Skeletal muscle satellite cell (primary cell): ENCODE data around the gene SPHK2.

Experiments used
- H3K27me3 ChIP-seq: 2 replicates; pipeline ENCODE4 v1.7.0; 2013; ENCODE audit warnings: low read length; ENCODE audit not compliant: control insufficient read depth, insufficient read depth
- H3K36me3 ChIP-seq: 2 replicates; pipeline ENCODE4 v1.7.0; 2013; ENCODE audit warnings: mild to moderate bottlenecking, control low read depth, low read length; ENCODE audit not compliant: insufficient read depth
- H3K4me1 ChIP-seq: 2 replicates; pipeline ENCODE4 v1.7.0; 2013; ENCODE audit warnings: low read length; ENCODE audit not compliant: control insufficient read depth, insufficient read depth
- H3K4me2 ChIP-seq: 2 replicates; pipeline ENCODE4 v1.7.0; 2013; ENCODE audit warnings: mild to moderate bottlenecking, low read length
- H3K4me3 ChIP-seq: 2 replicates; pipeline ENCODE4 v1.7.0; 2013; ENCODE audit warnings: low read length
- H3K9ac ChIP-seq: 2 replicates; pipeline ENCODE4 v1.7.0; 2013; ENCODE audit warnings: mild to moderate bottlenecking, low read depth, low read length, moderate library complexity
- H3K9me3 ChIP-seq: replicated peaks from 2 replicates; pipeline ENCODE4 v1.7.0; 2013; ENCODE audit warnings: mild to moderate bottlenecking, control low read depth, low read length

Gene SPHK2

DNA sequence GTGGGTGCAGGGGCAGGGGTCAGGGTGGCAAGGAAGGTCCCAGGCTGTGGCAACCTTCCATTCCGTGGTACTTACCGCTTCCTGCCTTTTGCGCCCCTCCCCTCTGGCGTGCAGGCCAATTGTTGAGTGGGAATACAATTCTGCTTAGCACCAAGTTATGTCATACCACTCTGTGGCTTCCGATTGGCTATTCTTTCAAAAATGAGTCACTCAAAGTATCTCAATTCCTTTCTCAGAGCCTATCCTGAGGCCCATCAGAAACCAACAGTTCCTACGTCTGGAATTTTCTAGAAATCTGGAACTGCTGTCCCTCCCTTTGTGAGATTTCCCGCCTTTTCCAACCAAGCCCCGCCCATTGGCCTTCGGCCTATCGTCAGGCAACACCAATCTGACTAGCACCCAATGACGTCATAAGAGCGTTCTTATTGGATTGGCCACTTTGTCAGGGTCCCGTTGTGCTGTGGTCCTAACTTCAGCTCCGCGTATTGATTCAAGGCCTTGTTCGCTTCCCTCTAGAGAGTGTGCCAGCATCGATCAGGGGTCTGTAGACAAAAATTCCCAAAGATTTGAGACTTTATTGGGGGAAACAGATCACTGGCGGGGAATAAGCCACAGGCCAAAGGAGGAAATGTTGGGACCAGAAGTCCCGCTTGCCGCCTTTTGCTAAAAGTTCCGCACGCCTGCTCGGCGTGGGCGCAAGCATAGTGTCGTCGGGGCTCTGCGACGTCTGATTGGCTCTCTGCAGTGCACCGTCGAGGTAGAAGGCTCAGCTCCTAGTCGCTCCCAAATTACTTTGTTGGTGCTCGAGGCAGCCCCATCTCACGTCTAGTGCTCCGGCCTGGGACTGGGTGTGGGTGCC is 41.8 kb downstream of the SPHK2 start:
- Histone ChIP-seq H3K9me3 (no peaks in the 10 kb centered on the region), H3K4me3 (no peak overlapping the region), H3K4me2 (peak overlapping the region; percentile 58), H3K36me3 (no peaks in the 10 kb centered on the region), H3K4me1 (peaks cover 17% of the 10 kb centered on the region), H3K9ac (no peak overlapping the region), H3K27me3 (no peaks in the 10 kb centered on the region)

DNA sequence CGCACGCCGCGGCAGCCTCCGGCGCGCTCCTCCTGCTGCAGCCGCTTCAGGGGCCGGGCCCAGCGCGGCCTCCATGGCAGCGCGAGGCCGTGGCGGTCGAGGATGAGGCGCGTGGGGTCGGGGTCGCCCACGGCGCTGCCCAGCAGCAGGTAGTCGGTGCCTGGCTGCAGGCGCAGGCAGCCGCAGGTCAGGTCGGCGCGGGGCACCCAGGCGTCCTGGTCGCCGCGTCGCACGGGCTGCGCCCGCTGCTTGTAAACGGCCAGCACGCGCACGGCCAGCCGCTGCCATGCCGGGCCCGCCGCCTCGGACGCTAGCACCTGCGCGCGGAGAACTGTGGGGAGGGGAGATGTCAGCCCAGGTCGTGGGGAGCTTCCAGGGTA is 42.4 kb downstream of the SPHK2 start:
- Histone ChIP-seq H3K4me1 (peaks cover 14% of the 10 kb centered on the region), H3K9me3 (no peaks in the 10 kb centered on the region), H3K36me3 (no peaks in the 10 kb centered on the region), H3K27me3 (no peaks in the 10 kb centered on the region), H3K4me2 (no peak overlapping the region), H3K4me3 (no peak overlapping the region), H3K9ac (no peak overlapping the region)

DNA sequence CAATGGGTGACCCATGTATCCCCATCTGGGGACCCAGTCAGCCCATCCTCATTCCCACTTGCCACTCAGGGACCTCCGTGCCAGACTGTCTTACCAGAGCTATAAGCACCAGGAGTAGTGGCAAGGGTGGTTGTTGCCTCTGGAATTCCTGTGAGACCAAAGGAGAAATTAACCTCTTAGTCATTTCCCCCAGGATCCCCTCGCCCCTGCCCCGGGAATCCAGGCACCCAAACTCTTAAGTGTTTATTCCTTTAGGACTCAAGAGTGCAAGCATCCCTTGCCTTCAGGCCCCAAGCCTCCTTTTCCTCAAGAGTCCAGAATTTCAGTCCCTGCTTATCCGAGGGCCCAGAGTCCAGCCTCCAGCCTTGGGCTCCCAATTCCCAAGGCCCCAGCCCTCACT is 44.4 kb downstream of the SPHK2 start:
- Histone ChIP-seq H3K9ac (no peak overlapping the region), H3K4me3 (no peak overlapping the region), H3K4me1 (peaks cover 2% of the 10 kb centered on the region), H3K36me3 (no peaks in the 10 kb centered on the region), H3K9me3 (no peaks in the 10 kb centered on the region), H3K4me2 (no peak overlapping the region), H3K27me3 (no peaks in the 10 kb centered on the region)

DNA sequence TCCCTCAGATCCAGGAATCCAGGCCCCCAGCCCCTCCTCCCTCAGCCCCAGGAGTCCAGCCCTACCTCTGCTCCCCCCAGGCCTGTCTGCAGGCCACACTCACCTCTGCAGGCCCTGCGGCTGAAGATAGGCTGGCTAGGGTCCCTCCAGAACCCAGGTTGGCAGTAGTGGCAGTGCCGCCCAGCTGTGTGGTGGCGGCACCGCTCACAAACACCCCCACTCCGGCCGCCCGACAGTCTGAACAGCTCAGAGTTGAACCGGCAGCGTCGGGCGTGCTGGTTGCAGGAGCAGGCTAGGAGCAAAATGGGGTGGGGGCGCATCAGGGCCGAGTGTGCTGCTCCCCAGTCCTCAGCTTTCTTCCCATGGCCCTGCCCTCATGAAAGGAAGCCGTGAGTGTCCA is 45.2 kb downstream of the SPHK2 start:
- Histone ChIP-seq H3K4me2 (no peak overlapping the region), H3K4me1 (peaks cover 2% of the 10 kb centered on the region), H3K4me3 (no peak overlapping the region), H3K9ac (no peak overlapping the region), H3K9me3 (no peaks in the 10 kb centered on the region), H3K27me3 (no peaks in the 10 kb centered on the region), H3K36me3 (no peaks in the 10 kb centered on the region)

DNA sequence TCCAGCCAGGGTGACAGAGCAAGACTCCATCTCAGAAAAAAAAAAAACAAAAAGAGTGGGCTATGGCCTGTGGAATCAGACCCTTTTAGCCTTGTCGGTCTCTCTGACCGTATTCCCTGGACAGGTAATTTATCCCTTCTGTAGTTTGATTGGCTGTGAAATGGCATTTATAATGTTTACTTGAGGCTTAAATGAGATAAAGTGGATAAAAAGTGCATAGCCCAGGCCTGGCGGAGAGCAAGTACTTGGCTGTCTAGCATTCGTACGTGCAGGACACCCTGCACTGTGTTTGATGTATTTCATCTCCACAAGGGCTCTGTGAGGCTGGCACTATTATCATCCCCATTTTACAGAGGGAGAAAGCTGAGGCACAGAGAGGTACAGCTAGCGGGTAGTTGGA is 46.5 kb downstream of the SPHK2 start:
- no peak overlapping the region for H3K4me2 ChIP-seq
- no peaks in the 10 kb centered on the region for H3K9me3 ChIP-seq
- H3K4me3 ChIP-seq, result no peak overlapping the region
- no peaks in the 10 kb centered on the region for H3K36me3 ChIP-seq
- no peak overlapping the region for H3K9ac ChIP-seq
- peaks cover under 1% of the 10 kb centered on the region for H3K4me1 ChIP-seq
- H3K27me3 ChIP-seq, result no peaks in the 10 kb centered on the region

DNA sequence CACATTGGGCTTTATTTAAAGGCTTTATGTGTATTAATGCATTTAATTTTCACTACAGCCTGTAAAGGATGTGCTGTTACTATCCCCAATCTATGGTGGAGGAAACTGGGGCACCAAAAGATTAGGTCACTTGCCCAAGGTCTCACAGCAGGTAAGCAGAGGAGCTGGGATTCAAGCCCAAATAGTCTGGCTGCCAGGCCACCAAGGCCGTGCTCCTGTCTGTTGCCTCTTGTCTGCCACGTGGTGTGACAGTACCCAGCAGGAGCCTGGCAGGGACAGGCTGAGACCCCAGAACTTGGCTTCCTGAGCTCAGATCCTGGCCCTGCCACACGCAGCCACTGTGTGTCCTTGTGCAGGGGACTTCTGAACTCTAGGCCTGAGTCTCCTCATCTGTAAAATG is 49.0 kb downstream of the SPHK2 start:
- peaks cover 3% of the 10 kb centered on the region for H3K27me3 ChIP-seq
- no peak overlapping the region for H3K4me3 ChIP-seq
- H3K9me3 ChIP-seq, result no peaks in the 10 kb centered on the region
- H3K9ac ChIP-seq, result no peak overlapping the region
- H3K36me3 ChIP-seq, result no peaks in the 10 kb centered on the region
- no peaks in the 10 kb centered on the region for H3K4me1 ChIP-seq
- H3K4me2 ChIP-seq, result no peak overlapping the region

DNA sequence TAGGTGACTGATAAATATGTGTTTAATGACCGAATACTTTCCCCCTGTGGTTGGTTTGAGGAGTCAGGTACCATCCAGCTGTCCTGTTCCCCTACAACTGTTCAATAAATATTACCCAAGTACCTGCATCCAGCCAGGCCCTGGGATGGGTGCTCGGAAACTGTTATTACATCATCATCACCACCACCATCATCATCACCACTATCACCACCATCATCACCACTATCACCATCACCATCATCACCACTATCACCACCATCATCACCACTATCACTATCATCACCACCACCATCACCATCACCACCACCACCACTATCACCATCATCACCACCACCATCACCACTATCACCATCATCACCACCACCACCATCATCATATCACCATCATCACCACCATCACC is 49.5 kb downstream of the SPHK2 start:
- Histone ChIP-seq H3K4me3 (no peak overlapping the region), H3K4me2 (no peak overlapping the region), H3K27me3 (peaks cover 3% of the 10 kb centered on the region), H3K36me3 (no peaks in the 10 kb centered on the region), H3K4me1 (no peaks in the 10 kb centered on the region), H3K9me3 (no peaks in the 10 kb centered on the region), H3K9ac (no peak overlapping the region)

DNA sequence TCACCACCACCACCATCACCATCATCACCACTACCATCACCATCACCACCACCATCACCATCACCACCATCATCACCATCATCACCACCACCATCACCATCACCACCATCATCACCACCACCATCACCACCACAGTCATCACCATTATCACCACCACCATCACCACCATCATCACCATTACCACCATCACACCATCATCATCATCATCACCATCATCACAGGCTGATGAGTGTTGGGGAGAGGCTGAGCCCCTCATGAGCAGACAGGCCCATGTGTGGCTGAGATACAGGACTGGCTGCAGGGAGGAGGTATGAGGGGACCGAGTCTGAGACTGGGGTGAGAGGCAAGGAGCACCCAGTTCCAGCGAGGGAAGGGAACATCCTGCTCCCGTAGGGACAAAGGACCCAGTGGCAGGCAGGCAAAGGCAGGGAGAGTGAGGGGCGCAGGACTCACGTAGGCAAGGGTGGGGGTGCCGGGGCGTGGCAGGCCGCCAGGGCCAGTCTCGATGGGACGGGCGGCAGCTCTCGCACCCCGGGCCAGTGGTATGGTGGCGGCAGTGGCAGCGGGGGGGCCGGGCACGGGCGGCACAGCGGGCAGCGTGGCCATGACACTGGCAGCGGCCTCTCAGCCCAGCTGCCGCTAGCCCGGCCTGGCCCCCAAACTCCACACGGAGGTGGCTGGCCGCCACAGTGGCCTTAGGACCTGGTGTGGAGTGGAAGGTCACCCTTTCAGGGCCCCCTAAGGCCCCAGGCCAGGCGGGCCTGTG is 50.8 kb downstream of the SPHK2 start:
- H3K4me2 ChIP-seq, result no peak overlapping the region
- H3K27me3 ChIP-seq, result peaks cover 3% of the 10 kb centered on the region
- no peak overlapping the region for H3K4me3 ChIP-seq
- peaks cover under 1% of the 10 kb centered on the region for H3K4me1 ChIP-seq
- no peaks in the 10 kb centered on the region for H3K36me3 ChIP-seq
- no peaks in the 10 kb centered on the region for H3K9me3 ChIP-seq
- H3K9ac ChIP-seq, result no peak overlapping the region

DNA sequence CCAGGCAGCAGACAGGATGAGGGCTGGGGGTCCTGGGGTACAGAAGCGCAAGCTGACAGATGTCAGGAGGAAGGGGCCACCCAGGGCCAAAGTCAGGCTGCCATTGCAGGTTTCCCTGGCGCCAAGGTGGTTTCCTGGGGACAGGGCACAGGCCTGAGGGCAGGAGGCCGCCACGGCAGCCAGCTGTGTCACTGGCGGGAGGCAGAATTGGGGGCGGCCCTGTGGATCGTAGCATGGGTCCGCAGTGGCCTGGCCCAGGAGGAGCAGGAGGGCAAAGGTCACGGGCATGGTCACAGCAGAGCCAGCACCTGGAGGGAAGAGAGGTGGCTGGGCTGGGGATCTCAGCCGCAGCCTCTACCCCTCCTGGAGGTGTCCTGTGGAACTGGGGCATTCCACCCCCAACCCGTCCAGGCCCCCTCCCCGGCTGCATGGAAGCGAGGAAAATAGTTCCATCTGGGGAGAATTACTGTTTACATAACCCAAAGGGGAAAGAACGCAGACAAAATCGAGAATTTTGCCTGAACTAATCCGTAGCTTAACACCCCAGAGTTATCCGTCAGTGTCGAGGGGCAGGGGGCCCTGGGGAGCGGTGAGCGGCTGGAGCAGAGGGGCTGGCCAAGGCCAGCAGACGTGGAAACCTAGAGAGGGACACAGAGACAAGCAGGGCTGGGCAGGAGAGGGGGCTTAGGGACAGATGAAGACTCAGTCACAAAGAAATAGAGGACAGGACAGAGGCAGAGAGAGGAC is 51.6 kb downstream of the SPHK2 start:
- Histone ChIP-seq H3K9ac (no peak overlapping the region), H3K4me2 (no peak overlapping the region), H3K4me1 (peaks cover 3% of the 10 kb centered on the region), H3K36me3 (no peaks in the 10 kb centered on the region), H3K9me3 (no peaks in the 10 kb centered on the region), H3K4me3 (no peak overlapping the region), H3K27me3 (peaks cover 3% of the 10 kb centered on the region)

DNA sequence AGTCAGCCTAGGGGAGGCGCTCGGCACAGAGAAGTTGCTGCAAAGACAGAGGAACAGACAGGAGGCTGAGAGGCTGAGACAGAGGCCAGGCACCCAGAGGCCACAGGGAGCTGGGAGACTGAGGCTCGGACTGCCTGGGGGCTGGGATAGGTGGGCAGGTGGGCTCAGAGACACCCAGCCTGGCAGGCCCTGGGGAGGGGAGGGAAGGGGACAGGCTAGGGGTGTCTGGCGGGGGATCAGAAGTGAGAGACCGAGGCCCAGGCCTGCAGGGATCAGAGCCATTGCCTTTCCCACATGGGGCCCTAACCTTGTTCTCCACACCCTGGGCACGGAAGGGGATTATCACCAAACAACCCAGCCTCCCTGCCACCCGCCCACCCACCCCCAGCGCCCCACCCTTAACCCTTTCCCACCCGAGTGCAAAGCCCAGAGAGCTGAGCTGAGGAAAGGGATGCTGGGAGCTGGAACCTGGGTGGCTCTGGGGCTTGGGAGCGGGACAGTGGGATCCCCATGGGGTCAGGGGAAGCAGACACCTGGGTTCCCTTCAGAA is 52.2 kb downstream of the SPHK2 start:
- Histone ChIP-seq H3K36me3 (no peaks in the 10 kb centered on the region), H3K4me2 (no peak overlapping the region), H3K4me1 (peaks cover 3% of the 10 kb centered on the region), H3K4me3 (no peak overlapping the region), H3K9me3 (no peaks in the 10 kb centered on the region), H3K9ac (no peak overlapping the region), H3K27me3 (peaks cover 3% of the 10 kb centered on the region)

DNA sequence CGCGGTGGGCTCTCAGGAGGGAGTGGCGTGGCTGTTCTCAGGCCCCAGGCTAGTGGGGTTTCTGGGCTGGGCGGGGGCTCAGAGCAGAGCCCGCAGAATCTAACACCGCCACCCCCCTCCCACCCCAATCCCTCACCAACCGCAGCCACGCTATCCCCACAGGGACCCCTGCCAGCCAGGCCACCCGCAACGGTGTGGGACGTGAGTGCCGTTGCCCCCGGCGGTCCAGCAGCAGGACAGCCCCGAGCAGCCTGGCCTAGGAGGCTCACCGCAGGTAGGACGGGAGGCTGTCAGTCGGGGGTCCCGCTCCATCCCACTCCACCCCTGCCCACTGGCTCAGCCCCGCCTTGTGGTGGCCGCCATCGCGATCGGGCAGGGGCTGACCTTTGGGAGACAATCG is 53.7 kb downstream of the SPHK2 start, which contains the start of gene NTN5:
Gene NTN5 (minus strand): TSS at position 24 of the 400 bp plus-strand sequence. CDS start 2,031 bp downstream, outside the sequence.
- H3K27me3 ChIP-seq, result peaks cover 5% of the 10 kb centered on the region

More for the DNA sequence above, 53.7 kb downstream of the SPHK2 start, which contains the start of gene NTN5:
- Histone ChIP-seq H3K9me3 (no peaks in the 10 kb centered on the region), H3K9ac (no peak within 1 kb of the TSS), H3K4me3 (no peak within 1 kb of the TSS), H3K36me3 (no peaks in the 10 kb centered on the region), H3K4me2 (no peak within 1 kb of the TSS), H3K4me1 (peaks cover 3% of the 10 kb centered on the region)
